ENCODE data around the gene PHF24.
A peak's percentile ranks its signal among the peaks of the same experiment; 100 is the strongest.

Gene PHF24

DNA sequence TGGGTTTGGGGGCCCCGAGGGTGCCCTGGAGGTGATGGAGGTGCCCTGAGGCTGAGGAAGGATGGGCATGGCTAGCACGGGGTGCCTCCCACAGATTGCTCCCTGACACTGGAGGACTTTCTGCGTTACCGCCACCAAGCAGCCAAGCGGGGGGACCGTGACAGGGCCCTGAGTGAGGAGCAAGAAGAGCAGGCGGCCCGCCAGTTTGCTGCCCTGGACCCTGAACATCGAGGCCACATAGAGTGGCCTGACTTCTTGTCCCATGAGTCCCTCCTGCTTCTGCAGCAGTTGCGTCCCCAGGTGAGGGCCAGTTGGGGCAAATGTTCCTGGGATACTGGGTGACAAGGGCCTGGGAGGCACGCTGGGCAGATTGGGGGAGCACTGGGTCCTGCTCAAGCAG, 18.4 kb downstream of the PHF24 start:
- no peak for DNase-seq (ENCODE audit: extremely low spot score)
- no peak for TF ChIP-seq LEF1 (IDR thresholded peaks at IDR 0.05; ENCODE audit: borderline replicate concordance)
- no peak for TF ChIP-seq L3MBTL2 (conservative IDR thresholded peaks at IDR 0.05)
- no peak for TF ChIP-seq ARNT (IDR thresholded peaks at IDR 0.05)
- no peak for TF ChIP-seq ZNF384 (IDR thresholded peaks at IDR 0.05)
- no peak for TF ChIP-seq FOXK2 (IDR thresholded peaks at IDR 0.05)
- no peak for TF ChIP-seq SUZ12 (IDR thresholded peaks at IDR 0.05)
- no peak for TF ChIP-seq HDGF (IDR thresholded peaks at IDR 0.05; ENCODE audit: borderline replicate concordance)
- no peak for TF ChIP-seq SP1 (IDR thresholded peaks at IDR 0.05)
- no peak for TF ChIP-seq BHLHE40 (IDR thresholded peaks at IDR 0.05; ENCODE audit: borderline replicate concordance)
- ChIA-PET POLR2A (no interaction called here), CTCF (no interaction called here)

DNA sequence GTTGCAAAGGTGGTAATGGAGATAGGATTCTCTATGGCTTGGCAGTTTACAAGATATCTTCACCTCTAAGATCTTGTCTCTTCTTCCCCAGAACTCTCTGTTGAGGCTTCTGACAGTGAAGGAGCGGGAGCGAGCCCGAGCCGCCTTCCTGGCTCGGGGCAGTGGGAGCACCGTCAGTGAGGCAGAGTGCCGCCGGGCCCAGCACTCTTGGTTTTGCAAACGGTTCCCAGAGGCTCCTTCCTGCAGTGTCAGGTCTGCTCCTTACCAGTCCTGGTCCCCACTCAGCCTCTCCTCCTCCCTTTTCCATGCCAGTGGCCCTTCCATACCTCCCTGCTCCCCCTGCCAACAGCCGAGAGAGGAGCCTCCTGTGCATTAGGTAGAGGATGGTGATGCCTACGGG, 18.9 kb downstream of the PHF24 start:
- no peak for DNase-seq (ENCODE audit: extremely low spot score)
- POLR2A ChIA-PET, result no interaction called here
- TF ChIP-seq CTBP1 (IDR thresholded peaks at IDR 0.05; ENCODE audit: borderline replicate concordance) (no peak), ELF4 (IDR thresholded peaks at IDR 0.05) (no peak), ARNT (IDR thresholded peaks at IDR 0.05) (no peak), NFRKB (IDR thresholded peaks at IDR 0.05) (no peak), SUZ12 (IDR thresholded peaks at IDR 0.05) (no peak), FOXK2 (IDR thresholded peaks at IDR 0.05) (no peak), FOXM1 (IDR thresholded peaks at IDR 0.05; ENCODE audit: borderline replicate concordance) (no peak), FOXA1 (IDR thresholded peaks at IDR 0.05) (no peak), LEF1 (IDR thresholded peaks at IDR 0.05; ENCODE audit: borderline replicate concordance) (no peak), HDGF (IDR thresholded peaks at IDR 0.05; ENCODE audit: borderline replicate concordance) (no peak), TARDBP (IDR thresholded peaks at IDR 0.05) (no peak), SP1 (IDR thresholded peaks at IDR 0.05) (no peak)
- CTCF ChIA-PET, result no interaction called here

DNA sequence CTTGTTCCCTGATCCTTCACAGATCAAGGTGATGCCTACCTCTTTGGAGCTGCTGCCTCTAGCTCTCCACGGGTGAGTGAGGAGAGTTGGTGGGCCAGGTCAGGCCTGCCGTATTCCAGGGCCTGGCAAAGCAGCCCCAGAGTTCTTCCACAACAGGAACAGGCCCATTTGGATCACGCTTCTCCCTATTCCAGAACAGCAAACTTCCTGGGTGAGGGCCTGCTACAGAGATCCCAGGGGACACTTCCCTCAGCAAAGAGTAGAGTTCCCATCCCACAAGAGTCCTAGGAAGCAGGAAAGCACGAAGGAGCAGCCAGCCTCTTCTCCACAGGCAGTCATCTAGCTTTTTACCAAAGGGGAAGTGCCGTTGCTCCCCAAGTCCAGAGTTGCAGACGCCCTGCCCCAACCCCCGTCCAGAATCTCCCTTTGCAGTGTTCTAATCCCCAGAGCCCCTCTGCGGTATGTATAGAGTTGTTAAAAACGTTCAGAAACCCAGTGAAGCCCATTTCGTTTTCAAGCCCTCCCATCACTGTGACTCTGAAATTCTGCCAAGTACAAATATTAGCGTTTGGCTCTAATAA, 22.2 kb downstream of the PHF24 start:
- no peak for TF ChIP-seq NFRKB (IDR thresholded peaks at IDR 0.05)
- TF ChIP-seq CTBP1 (IDR thresholded peaks at IDR 0.05; ENCODE audit: borderline replicate concordance), result no peak
- TF ChIP-seq LEF1 (IDR thresholded peaks at IDR 0.05; ENCODE audit: borderline replicate concordance), result no peak
- no peak for TF ChIP-seq ZNF384 (IDR thresholded peaks at IDR 0.05)
- TF ChIP-seq ARNT (IDR thresholded peaks at IDR 0.05), result no peak
- TF ChIP-seq FOXA1 (IDR thresholded peaks at IDR 0.05), result no peak
- TF ChIP-seq BHLHE40 (IDR thresholded peaks at IDR 0.05; ENCODE audit: borderline replicate concordance), result no peak
- no peak for TF ChIP-seq SUZ12 (IDR thresholded peaks at IDR 0.05)
- no peak for TF ChIP-seq TARDBP (IDR thresholded peaks at IDR 0.05)
- TF ChIP-seq ELF4 (IDR thresholded peaks at IDR 0.05), result no peak
- no peak for TF ChIP-seq L3MBTL2 (conservative IDR thresholded peaks at IDR 0.05)
- no peak for TF ChIP-seq SP1 (IDR thresholded peaks at IDR 0.05)
- ChIA-PET CTCF (no interaction called here), POLR2A (no interaction called here)
- DNase-seq (ENCODE audit: extremely low spot score), result no peak

DNA sequence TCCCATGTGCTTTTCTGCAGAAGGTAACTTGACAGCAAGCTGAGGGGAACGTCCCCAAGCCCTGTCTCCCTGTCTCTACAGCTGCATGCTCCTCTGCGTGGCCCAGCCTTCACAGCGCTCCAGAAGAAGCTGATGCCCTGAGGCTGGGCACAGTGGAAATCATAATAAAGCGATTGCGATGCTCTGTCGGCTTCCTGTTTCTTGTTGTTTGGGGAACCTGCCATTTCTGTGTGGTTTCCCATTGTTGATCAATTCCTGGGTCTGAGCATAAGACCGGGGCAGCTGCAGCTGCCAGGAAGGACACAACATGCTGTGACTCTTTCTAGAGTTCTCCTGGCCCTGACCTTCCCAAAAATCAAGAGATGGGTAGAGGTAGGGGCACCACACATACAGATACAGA, 24.3 kb downstream of the PHF24 start:
- ChIA-PET POLR2A (no interaction called here), CTCF (interaction anchor here (2.5 kb wide), 1 partner anchor 83 kb away, joined by 15 read pairs; no protein-coding TSS in a partner anchor)
- DNase-seq (ENCODE audit: extremely low spot score), result no peak

DNA sequence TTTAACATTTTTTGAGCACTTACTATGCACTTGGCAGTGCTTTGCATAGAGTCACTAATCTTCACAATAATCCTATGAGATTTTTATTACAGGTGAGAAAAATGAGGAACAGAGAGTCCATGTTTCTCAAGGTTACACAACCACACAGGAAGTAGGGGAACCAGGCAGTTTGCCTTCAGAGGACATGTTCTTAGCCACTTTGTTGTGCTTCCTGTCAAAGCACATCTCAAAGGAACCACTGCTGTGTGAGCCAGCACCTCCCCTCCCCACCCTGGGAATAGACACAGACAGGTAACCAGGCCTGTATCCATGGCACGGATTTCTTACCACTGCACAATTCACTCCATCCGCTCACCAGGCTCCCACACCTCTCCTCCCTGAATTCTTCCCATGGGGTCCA, 25.1 kb downstream of the PHF24 start:
- TF ChIP-seq FOXA1 (IDR thresholded peaks at IDR 0.05) (no peak), FOXM1 (IDR thresholded peaks at IDR 0.05; ENCODE audit: borderline replicate concordance) (no peak), TARDBP (IDR thresholded peaks at IDR 0.05) (no peak), FOXK2 (IDR thresholded peaks at IDR 0.05) (no peak), LEF1 (IDR thresholded peaks at IDR 0.05; ENCODE audit: borderline replicate concordance) (no peak), CTBP1 (IDR thresholded peaks at IDR 0.05; ENCODE audit: borderline replicate concordance) (no peak), SUZ12 (IDR thresholded peaks at IDR 0.05) (no peak), L3MBTL2 (conservative IDR thresholded peaks at IDR 0.05) (no peak), NFRKB (IDR thresholded peaks at IDR 0.05) (no peak), SP1 (IDR thresholded peaks at IDR 0.05) (no peak), ZNF384 (IDR thresholded peaks at IDR 0.05) (no peak)
- ChIA-PET CTCF (interaction anchor here (2.5 kb wide), 1 partner anchor 83 kb away, joined by 15 read pairs; no protein-coding TSS in a partner anchor), POLR2A (no interaction called here)
- no peak for DNase-seq (ENCODE audit: extremely low spot score)

More for the DNA sequence above, 24.3 kb downstream of the PHF24 start:
- TF ChIP-seq BHLHE40 (IDR thresholded peaks at IDR 0.05; ENCODE audit: borderline replicate concordance) (no peak), TARDBP (IDR thresholded peaks at IDR 0.05) (no peak), FOXA1 (IDR thresholded peaks at IDR 0.05) (no peak), HDGF (IDR thresholded peaks at IDR 0.05; ENCODE audit: borderline replicate concordance) (no peak), CTBP1 (IDR thresholded peaks at IDR 0.05; ENCODE audit: borderline replicate concordance) (no peak), ZNF384 (IDR thresholded peaks at IDR 0.05) (no peak), L3MBTL2 (conservative IDR thresholded peaks at IDR 0.05) (no peak), LEF1 (IDR thresholded peaks at IDR 0.05; ENCODE audit: borderline replicate concordance) (no peak), FOXM1 (IDR thresholded peaks at IDR 0.05; ENCODE audit: borderline replicate concordance) (no peak), SUZ12 (IDR thresholded peaks at IDR 0.05) (no peak), FOXK2 (IDR thresholded peaks at IDR 0.05) (no peak), ARNT (IDR thresholded peaks at IDR 0.05) (no peak), SP1 (IDR thresholded peaks at IDR 0.05) (no peak), ELF4 (IDR thresholded peaks at IDR 0.05) (no peak), NFRKB (IDR thresholded peaks at IDR 0.05) (no peak)
- TF ChIP-seq, protein P1, sequence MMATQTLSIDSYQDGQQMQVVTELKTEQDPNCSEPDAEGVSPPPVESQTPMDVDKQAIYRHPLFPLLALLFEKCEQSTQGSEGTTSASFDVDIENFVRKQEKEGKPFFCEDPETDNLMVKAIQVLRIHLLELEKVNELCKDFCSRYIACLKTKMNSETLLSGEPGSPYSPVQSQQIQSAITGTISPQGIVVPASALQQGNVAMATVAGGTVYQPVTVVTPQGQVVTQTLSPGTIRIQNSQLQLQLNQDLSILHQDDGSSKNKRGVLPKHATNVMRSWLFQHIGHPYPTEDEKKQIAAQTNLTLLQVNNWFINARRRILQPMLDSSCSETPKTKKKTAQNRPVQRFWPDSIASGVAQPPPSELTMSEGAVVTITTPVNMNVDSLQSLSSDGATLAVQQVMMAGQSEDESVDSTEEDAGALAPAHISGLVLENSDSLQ (IDR thresholded peaks at IDR 0.05), result no peak

DNA sequence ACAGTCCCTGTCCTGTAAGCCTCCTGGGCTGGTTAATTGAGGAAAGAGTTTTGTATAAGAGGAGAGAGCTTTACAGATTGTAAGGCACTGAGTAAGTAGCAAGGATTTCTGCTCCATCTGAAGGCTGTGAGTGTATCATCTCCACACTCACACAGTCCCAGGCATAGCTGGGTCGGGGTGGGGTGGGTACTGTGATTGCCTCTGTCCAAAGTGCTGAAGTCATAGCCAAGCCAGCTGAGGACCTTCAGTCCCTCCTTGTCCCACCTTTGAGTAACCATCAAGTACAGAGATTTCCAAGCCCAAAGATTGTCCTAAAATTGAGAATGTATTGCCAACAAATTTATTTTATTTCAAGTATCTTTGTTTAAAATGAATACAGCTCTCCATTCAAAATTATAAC, 26.0 kb downstream of the PHF24 start:
- peak; percentile 32 for DNase-seq (ENCODE audit: extremely low spot score)
- ChIA-PET CTCF (interaction anchor here (0.8 to 2.0 kb wide), 3 partner anchors 10 to 224 kb away, joined by 3 to 14 read pairs (median 5); no protein-coding TSS in a partner anchor), POLR2A (no interaction called here)
- TF ChIP-seq ARNT (IDR thresholded peaks at IDR 0.05), result no peak
- TF ChIP-seq FOXA1 (IDR thresholded peaks at IDR 0.05), result no peak
- no peak for TF ChIP-seq ELF4 (IDR thresholded peaks at IDR 0.05)
- TF ChIP-seq, protein P1 (IDR thresholded peaks at IDR 0.05), result no peak
- TF ChIP-seq ZNF384 (IDR thresholded peaks at IDR 0.05), result no peak
- no peak for TF ChIP-seq SUZ12 (IDR thresholded peaks at IDR 0.05)
